Urothelium cell line (cell line): ENCODE results near the gene PPP1R14C.
"Not testable (repeated sequence)": the region's sequence is repeated elsewhere in the genome, so short reads cannot be mapped to it uniquely, and the experiment has no call there.

Experiments
- DNase-seq: peaks from one replicate; pipeline ENCODE4 v3.0.0; 2011; ENCODE audit warnings: low spot score, mixed read lengths
- FAIRE-seq: peaks from 2 replicates; lab custom pipeline; 2011; peaks lifted over from hg19 to GRCh38; lab: Jason Lieb, UNC

PPP1R14C gene

DNA sequence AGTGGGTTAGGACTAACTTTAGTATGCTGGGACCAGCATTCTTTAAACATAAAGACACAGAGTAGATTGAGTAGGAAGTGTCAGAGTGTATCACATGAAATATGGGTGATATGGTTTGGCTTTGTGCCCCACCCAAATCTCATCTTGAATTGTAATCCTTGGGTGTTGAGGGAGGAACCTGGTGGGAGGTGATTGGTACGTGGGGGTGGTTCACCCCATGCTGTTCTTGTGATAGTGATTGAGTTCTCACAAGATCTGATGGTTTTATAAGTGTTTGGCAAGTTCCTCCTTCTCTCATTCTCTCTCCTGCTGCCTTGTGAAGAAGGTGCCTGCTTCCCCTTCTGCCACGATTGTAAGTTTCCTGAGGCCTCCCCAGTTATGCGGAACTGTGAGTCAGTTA, 5.1 kb upstream of the PPP1R14C start:
- FAIRE-seq, DNase-seq: not testable (repeated sequence)

DNA sequence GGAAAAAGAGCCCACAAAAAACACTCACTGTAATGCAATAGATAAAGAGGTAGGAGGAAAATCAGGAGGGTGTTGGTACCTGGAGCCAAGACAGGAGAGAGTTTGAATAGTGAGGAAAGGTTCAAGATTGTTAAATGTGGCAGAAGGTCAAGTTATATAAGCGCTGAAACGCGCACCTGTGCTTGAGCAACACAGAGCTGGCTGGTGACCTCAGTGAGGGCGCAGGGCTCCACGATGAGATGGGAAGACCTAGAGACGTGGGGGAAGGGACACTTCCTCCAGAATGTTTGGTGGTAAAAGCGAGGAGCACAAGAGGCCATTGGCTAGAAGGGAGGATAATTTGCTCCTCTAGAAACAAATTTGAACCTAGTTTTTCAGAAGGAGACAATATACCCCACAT, 4.2 kb upstream of the PPP1R14C start:
- FAIRE-seq (no peak), DNase-seq (no peak)

DNA sequence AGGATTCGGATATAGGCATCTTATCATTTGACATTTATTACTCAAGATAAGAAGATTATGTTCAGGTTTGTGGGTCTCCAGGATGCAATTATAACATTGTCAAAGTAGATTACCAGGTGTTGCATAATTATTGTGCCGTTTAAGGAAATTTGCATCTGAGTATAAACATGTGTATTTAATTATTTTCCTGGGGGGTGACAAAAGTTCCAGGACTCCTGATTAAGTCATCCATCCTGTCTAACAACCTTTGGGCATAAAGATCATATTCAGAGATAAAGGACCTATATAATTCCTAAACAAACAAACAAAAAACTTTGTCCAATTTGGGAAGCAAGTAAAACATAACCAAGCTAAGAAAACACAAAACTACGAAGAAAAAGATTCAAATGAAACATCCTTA, 3.3 kb upstream of the PPP1R14C start:
- FAIRE-seq = no peak
- DNase-seq = no peak

DNA sequence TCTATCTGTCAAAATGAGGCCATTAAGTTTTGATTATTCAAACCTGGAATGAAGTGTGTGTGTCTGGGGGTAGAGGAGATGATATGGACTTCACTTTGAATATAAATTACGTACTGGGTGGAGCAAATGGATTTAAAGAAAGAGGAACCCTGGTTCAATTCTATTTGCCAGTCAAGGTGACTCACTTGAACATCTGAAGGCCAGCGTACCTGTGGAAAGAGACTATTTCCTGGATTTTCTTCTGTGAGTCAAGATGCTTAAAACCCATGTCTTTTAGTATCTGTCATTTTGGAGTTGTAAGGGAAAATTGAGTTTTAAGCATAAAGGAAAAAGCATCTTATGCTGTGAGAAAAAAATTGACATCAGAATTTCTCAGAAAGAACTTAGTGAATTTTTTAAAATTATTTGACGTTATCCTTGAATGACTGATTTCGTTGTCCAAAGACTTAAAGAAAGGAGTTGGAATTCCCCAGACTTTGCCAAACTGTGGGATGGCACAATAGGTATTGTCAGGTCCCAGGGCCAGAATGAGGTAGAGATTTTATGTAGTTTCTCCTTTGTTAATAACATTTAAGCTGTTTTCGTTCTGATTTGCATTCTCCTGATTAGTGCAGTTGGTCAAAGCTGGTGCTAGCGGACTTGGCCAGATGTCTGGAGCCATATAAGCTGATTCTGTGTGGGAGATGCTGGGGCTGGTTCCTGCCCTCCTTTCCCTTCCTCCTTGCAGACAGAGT, 2.4 kb upstream of the PPP1R14C start:
- FAIRE-seq = no peak
- no peak for DNase-seq

DNA sequence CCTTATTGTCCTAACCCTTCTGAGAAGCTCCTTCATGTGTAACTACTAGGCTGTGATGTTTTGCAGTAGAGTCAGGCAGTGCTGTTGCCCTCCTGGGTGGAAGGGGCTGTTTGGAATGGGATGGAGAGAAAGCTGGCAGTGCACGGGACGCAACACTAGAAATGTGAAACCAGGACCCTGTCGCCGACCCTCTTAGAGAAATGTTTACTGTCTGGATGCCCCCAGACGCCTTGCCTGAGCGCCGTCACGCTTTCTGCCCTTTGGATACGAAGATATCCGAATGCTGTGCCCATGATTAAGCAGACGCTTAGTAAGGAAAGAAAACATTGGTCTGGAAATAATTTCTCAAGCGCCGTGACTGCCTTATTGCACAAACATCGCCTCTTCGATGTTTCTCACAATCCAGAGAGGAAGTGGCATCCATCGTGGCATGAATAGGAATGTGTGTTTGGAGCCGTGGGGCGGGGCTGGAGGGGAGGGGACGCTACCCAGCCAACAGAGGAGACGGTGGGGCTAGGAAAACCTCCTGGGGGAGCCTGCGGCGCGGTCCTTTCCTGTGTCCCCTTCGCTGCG, 661 bp upstream of the PPP1R14C start:
- peak; percentile 73 for DNase-seq
- FAIRE-seq = peak; percentile 53

DNA sequence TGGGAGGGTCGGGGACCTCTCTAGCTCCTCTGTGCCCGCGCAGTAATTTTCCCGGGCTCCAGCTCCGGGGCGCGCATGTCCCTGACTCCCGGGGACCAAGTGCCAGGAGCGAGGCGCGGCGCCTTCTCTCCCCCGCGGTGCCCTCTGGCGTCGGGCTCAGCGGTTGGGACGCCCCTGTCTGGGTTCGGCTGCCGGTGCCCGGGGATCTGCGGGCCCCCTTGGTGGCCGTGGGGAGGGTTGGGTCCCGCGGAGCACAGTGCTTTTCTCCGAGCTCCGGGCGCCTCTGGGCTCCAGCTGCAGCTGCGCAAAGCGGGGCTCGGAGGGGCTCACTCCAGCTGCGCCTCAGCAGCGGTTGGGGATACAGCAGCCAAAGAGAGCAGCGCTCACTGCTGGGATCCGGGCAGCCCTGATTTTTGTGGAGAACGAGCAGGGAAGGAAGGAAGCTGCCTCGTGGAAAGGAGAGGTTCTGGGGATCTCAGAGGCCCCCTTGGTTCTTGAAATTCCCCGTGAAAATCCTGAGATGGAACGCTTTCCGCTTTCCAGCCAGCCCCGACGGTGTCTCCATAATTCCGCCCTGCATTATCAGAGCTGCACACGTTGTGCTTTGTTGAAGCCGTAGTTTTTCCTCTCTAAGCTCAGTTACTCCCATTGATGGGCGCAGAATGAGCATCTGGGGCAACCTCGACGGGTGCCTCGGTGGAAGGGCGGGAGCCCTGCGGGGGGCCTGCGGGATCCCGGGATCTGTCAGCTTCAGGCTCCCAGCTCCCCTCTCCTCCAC, 861 bp downstream of the PPP1R14C start:
- DNase-seq (peak; percentile 44), FAIRE-seq (no peak)

DNA sequence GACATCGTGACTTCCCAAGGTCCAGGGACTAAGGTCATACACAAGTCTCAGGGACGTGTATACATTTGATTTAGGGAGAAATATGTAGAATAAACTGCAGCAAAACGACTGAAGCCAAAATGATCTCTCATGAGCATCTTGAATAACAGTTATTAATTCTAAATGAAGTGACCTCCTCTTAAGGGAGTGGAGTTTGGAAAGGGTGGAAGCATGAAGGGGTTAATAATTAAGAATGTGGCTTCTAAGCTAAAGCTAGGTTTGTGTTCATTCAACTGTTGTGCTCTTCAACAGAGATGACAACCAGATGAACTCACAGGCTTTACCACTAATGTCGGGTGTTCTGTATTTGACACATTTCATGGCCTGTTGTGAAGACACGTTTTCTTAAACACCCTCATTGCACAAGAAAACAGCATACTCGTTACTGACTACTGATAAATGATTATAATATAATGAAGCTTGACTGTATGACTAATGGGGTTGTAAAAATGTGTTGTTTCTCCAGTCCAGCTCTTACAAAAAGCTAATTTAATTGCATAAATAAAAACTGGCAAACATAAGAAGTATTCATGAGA, 1.5 kb downstream of the PPP1R14C start:
- FAIRE-seq = no peak
- no peak for DNase-seq

DNA sequence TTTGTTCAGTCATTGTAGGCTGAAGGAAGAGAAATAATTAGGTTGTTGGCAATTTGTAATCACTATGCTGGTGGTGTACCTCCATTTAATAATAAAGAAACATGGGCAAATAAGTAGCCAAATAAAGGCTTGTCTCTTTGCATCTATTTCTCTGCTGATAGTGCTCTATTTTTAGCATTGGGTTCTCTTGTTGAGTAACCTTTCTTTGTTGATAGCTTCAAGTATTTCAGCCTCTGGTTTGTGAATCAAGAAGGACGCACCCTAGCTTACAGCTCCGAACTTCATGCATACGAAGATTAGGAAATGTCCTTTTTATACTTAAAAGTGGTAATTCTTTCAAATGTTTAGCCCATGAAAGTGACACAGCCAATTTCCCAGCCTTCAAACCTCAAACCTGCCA, 2.6 kb downstream of the PPP1R14C start:
- no peak for FAIRE-seq
- DNase-seq = no peak

DNA sequence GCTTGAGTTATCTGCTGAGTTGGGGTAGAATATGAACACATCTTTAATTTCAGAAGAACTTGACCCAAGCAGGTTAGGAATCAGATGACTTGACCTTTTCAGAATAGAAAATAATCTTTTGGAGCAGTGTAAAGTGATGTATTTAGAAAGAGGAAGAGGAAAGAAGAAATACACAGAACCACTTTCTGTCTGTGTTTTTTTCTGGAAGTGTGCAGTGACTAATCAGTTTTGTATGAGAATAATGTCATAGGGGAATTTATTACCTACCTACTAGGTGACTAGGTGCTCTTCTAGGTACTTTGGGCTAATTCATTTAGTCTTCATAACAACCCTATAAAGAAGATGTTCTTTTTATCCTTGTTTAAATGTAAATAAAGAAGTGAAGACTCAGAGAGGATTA, 3.0 kb downstream of the PPP1R14C start:
- FAIRE-seq (no peak), DNase-seq (peak; percentile 24)

DNA sequence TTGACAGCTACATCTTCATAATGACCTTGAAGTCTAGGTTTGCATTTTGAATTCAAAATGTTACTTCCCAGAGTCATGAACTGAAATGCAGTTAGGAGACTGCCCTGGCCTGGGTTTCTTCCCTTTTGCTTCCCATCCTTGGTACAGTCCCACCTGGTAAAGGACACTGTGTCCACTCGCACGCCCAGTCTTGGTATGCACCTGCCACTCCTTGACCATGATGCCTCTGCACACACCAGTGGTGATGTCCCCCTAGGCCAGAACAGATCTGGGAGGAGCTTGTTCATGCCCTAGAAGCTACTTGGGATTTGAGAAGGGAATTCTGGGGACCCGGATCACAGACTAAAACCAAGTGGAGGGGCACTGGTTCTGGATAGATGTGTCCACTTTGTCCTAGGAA, 3.6 kb downstream of the PPP1R14C start:
- FAIRE-seq (no peak), DNase-seq (no peak)

DNA sequence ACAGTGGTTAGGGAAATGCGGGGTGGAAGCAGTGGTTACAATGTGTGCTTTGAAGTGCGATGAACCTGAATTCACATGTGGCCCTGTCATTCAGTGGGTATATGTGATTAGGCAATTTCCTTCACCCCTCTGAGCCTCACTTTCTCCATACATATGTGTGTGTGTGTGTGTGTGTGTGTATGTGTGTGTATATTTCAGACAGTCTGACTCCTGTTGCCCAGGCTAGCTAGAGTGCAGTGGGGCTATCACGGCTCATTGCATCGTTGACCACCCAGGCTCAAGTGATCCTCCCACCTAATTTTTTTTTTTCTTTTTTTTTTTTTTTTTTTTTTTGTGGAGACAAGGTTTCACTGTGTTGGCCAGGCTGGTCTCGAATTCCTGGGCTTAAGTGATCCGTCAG, 6.3 kb downstream of the PPP1R14C start:
- DNase-seq (no peak), FAIRE-seq (no peak)

DNA sequence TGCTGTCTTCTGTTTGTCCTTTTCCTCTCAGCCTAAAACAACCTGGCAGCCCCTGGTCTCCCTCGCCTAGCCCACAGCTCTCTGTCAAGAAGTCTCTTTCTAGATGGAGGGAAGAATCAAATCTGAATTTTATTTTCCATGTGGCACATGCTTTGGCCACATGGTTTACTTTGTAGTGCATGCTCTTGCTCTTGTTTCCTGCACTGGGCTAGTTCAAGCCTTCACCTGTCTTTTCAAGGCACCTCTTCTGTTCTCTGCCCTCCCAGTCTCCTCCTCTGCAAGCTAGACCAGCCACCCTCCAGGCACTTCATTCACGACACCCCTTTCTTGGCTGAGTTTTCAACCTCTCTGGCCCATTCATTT, 7.6 kb downstream of the PPP1R14C start:
- no peak for FAIRE-seq
- DNase-seq = no peak

DNA sequence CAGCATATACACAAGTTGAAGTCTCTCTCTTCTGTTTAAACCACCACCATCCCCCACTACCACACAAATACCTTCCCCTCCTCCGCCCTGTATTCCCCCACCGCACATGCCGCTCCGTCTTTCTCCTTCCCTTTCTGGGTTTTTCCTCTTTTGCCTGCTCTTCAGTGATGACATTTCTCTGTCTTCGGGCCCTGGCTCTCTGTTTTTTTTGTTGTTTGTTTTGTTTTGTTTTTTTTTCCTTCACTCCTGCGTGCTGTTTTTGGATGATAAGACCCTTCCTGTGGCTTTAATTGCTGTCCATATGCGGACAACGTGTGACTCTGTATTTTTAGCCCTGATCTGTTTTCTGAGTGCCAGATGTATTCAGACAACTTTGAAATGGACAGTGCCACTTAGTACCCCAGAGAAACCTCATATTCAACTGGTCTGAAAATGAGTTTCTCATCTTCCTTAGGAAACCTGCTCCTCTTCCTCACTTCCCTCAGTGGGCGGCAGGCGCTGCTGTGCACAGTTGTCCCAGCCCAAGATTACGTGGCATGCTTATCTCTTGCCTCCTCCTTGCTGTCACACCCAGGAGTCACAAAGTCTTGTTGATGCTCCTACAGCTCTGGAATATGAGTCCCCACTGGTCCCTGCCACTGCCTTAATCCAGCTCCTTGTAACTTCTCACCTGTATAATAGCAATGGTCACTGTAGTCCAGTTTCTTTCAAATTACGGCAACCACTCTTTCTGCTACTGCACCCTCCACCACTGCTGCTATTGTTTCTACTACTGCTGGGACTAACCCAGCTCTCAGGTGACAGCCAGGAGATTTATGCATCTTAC, 8.2 kb downstream of the PPP1R14C start:
- DNase-seq (no peak), FAIRE-seq (no peak)

DNA sequence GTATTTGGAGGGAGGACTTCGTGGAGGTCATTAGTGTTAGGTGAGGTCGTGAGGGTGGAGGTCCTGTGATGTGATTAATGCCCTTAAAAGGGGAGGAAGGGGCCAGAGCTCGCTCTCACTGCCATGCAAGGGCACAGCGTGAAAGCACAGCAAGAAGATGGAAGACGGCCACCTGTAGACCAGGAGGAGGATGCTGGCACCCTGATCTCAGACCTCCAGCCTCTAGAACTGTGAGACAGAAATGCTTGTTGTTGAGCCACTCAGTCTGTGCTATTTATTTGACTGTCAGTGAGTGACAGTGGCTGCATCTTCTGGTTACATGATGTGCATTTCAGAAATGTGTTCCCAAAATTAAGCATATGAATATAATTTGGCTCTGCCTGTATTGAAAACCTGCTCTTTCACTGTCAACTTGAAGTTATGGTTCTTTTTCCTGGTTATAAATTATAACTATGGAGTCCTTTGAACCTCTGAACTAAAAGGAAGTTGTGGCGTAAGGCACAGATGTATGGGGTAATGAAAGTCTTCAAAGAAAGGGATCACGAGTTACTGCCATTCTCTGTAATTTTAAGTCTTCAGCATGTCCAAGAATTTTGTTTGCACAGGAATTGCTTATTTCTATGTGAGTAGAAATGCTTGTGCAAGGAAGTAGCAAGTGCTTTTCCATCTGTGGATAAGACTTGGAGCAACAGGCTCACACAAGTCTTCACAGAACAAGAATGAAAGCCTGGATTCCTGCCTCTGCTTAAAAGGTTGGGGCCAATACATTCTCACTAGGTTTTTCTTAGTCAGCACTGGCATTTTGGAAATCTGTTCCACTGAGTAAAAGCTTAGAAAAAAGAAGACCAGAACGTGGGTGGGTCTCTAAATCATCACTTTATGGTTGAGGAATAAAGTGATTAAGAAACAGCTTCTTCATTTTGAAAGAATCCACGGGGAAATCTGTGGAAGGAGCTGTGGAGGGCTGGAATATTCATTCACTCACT, 10.3 kb downstream of the PPP1R14C start:
- DNase-seq (no peak), FAIRE-seq (no peak)

DNA sequence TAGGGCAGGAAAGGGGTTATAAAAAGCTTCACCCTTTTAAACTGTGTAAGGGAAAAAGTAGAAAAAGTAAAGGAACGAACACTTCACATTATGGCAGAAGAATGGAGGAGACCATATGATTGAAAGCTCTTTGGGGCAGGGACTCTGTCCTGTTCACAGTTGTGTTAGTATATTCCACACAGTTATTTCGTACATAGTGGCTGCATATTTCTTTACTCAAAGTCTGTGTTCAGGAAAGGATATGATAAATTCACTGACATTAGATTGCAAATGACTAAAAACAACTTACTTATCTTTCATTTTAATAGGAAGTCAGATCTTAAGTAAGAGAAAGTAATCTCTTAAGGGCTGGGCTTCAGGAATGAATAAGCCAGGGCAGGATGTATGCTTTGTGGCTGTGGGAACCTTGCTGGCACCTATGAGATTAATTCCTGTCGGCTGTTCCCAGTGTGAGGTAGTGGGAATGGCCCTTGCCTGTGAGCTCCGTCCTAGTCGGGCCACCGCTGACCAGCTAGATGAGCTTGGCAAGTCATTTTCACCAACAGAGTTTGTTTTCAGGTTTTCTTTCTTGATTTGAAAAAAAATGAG, 11.2 kb downstream of the PPP1R14C start:
- DNase-seq (no peak), FAIRE-seq (no peak)

DNA sequence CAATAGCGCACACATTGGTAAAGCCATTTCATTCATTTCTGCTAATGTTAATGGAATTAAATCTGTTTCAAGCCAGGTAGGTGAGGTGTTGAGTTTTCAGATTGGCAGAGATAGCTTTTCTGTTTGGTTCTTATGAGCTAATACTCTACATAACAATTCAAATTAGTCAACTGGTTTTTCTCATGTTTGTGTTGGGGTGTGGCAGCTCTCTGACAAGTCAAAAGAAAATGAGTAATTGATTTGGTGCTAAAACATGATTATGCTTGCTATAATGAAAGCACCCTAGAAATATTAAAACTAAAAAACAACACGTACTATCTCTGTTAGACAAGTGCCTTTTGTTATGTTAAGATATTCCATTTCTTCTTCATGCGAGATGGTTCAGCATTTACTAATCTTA, 13.6 kb downstream of the PPP1R14C start:
- FAIRE-seq (no peak), DNase-seq (no peak)

DNA sequence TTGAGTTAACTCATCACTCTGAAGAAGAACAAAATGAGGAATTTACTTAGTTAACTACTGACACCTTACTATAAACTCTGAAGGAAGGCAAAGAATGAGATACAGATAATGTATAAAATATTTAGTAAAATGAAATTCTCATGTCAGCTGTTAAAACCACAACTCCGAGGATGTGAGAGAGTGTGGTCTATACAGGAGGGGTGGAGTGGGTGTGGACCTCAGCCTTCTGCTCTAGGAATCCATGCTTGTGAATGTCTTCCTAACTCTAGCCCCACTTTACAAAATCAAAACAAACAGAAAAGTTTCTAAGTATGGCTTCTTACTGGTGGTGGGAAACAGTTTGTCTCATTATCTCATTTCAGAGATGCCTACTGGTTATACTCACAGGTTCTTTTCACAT, 14.2 kb downstream of the PPP1R14C start:
- no peak for DNase-seq
- FAIRE-seq = no peak

DNA sequence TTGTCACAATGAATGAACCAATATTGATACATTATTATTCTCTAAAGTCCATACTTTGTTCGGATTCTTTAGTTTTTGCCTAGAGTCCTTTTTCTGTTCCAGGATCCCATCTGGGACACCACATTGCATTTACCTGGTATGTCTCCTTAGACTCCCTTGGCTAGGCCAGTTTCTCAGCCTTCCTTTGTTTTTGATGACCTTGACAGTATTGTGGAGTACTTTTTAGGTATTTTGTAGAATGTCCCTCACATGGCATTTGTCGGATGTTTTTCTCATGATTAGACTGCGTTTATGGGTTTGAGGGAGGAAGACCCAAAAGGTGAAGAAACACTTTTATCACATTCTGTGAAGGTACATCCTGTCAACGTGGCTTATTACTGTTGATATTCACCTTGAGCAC, 16.9 kb downstream of the PPP1R14C start:
- no peak for DNase-seq
- no peak for FAIRE-seq

DNA sequence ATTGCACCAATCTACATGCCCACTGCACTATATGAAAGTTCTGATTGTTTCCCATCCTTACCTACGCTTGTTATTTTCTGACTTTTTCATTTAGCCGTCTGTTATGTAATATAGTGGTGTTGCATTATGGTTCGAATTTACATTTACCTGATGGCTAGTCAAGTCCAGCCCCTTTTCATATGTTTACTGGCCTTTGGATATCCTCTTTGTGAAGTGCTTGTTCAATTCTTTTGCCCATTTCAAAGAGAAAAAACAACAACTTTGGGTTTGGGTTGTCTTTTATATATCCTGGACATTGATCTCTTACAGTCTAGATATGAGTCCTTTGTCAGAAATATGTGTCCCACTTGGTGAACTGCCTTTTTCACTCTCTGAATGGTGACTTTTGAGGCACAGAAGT, 21.1 kb downstream of the PPP1R14C start:
- DNase-seq (no peak), FAIRE-seq (no peak)
